ENCODE measurements around the gene DTHD1. TPM values are rescaled to one million over a fixed set of nuclear protein-coding genes. Genes with fewer than 3 reads are reported as not detected.

The DTHD1 gene
- total and polyA plus RNA-seq, 12 donors, result 0.03 to 0.61 (median 0.08) TPM; not detected in 7

DNA sequence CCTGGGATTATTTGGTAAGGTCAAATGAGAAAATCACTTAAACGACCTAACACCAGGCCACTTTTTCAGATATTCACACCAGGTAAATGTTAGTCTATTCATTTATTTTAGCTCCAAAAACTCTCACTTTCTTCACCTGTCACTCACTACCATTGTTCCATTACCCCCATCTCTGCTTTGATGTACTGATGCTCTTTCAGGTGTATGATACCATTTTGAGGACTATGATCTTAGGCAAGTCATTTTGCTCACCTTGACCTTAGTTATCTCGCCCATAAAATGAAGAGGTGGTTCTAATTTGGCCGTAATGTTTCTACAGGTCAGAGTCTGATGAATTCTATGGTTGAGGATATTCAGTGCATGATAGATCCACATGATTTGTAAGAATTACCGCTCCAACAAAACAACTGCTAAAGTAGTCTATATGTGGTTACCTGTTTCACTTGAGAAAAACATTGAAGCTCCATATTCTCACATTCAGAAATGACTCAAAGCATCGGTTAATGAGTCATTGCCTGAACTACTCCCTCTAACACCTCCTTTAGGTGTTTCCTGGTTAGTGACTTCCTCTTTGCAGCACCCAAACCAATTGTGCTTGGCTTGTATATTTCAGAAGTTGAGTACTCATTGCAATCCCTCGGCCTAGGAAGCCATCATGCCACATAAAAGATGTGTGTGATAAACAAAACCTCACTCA, 4.5 kb downstream of the DTHD1 start:
- intact Hi-C loops (cut with DNase I), result no loop called here
- no peaks in the 10 kb centered on the region for H3K36me3 ChIP-seq (replicated peaks in 1 of 2)
- TF ChIP-seq, protein P1, sequence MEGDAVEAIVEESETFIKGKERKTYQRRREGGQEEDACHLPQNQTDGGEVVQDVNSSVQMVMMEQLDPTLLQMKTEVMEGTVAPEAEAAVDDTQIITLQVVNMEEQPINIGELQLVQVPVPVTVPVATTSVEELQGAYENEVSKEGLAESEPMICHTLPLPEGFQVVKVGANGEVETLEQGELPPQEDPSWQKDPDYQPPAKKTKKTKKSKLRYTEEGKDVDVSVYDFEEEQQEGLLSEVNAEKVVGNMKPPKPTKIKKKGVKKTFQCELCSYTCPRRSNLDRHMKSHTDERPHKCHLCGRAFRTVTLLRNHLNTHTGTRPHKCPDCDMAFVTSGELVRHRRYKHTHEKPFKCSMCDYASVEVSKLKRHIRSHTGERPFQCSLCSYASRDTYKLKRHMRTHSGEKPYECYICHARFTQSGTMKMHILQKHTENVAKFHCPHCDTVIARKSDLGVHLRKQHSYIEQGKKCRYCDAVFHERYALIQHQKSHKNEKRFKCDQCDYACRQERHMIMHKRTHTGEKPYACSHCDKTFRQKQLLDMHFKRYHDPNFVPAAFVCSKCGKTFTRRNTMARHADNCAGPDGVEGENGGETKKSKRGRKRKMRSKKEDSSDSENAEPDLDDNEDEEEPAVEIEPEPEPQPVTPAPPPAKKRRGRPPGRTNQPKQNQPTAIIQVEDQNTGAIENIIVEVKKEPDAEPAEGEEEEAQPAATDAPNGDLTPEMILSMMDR (IDR thresholded peaks at IDR 0.05), result no peak
- TF ChIP-seq POLR2A (IDR thresholded peaks at IDR 0.05), result no peak
- no peak overlapping the region for H3K27ac ChIP-seq
- DNase-seq, result no peak
- H3K4me3 ChIP-seq, result no peak overlapping the region
- peaks cover 0 to 2% (median 0%) of the 10 kb centered on the region in 3 donors for H3K9me3 ChIP-seq (replicated peaks in 1 of 3)
- H3K27me3 ChIP-seq, result no peaks in the 10 kb centered on the region
- H3K4me1 ChIP-seq (replicated peaks in 1 of 2), result no peaks in the 10 kb centered on the region
- 71 to 80% (median 73%) methylated on average over 6 of the region's 6 CpGs for WGBS, 4 donors

DNA sequence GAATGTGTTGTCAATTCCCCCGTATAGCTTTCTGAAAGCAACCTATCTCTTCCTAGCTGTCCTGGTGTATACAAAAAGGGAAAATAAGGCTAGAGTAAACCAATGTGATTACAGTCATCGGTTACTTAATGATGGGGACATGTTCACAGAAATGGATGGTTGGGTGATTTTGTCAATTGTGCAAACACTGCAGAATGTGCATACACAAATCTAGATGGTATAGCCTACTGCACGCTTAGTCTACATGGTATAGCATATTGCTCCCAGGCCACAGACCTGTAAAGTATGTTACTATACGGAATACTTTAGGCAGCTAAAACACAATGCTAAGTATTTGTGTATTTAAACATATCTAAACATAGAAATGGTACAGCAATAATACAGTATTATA, 5.1 kb downstream of the DTHD1 start:
- H3K36me3 ChIP-seq (replicated peaks in 1 of 2), result no peaks in the 10 kb centered on the region
- DNase-seq, result no peak
- H3K4me1 ChIP-seq (replicated peaks in 1 of 2), result no peaks in the 10 kb centered on the region
- WGBS, 4 donors, result 72 to 88% (median 82%) methylated on average over 4 of the region's 4 CpGs
- TF ChIP-seq, protein P1 (IDR thresholded peaks at IDR 0.05), result no peak
- no peak for TF ChIP-seq POLR2A (IDR thresholded peaks at IDR 0.05)
- H3K4me3 ChIP-seq, result no peak overlapping the region
- intact Hi-C loops (cut with DNase I), result no loop called here
- H3K27ac ChIP-seq, result no peak overlapping the region
- peaks cover 0 to 2% (median 0%) of the 10 kb centered on the region in 3 donors for H3K9me3 ChIP-seq (replicated peaks in 1 of 3)
- H3K27me3 ChIP-seq, result no peaks in the 10 kb centered on the region

DNA sequence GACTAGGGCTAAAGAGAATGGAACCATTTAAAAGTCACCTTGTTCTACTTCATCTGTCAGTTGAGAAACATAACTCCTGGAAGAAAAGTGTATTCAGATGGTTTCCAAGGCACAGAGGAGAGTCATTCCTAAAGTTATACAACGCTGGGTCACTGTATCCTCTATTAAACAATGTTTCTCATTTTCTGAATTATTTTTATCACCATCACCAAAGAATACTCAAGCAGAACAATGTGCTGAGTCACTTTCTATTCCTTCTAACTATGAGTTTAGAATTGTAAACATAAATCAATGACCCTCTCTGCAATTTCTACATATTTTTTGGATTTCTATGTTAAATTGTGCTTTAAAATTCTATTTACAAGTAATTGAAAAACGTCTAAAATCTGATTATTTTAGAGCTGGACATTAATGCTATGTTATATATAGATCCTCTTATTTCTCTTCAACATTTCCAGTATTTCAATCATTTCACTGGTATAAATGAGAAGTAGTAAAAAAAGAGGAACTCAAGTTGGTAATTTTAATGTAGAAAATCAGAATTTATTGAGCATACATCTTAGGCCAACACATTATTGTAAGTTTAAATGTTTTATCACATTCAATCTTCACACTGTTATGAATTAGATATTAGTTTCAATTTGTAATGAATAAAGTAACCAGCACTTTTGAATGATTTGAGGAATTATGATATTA, 7.5 kb downstream of the DTHD1 start:
- 29 to 42% (median 39%) methylated on average over 2 of the region's 2 CpGs for WGBS, 4 donors
- Histone ChIP-seq H3K36me3 (replicated peaks in 1 of 2) (no peaks in the 10 kb centered on the region), H3K4me1 (replicated peaks in 1 of 2) (no peaks in the 10 kb centered on the region), H3K27me3 (no peaks in the 10 kb centered on the region), H3K4me3 (no peak overlapping the region), H3K27ac (no peak overlapping the region), H3K9me3 (replicated peaks in 1 of 3) (peaks cover 0 to 2% (median 0%) of the 10 kb centered on the region in 3 donors)
- intact Hi-C loops (cut with DNase I), result no loop called here
- no peak for TF ChIP-seq POLR2A (IDR thresholded peaks at IDR 0.05)
- TF ChIP-seq, protein P1 (IDR thresholded peaks at IDR 0.05), result no peak
- no peak for DNase-seq

DNA sequence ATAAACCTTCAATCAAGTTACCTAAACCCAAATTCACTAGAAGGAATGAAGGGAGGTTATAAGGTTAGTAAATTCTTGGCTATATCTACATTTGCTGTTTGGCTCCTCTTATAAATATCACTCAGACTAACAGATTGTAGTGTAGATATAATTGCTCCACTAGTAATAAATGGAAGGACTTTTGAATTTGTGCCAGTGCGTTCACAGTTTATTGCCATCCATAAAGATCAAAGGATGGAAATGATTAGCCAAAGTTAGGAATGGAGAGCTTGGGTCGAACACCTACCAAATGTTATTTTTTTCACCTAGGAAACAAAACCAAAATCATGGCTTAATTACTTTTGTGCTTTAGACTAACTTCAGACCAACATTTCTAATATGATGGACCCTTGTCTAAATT, 9.2 kb downstream of the DTHD1 start:
- Histone ChIP-seq H3K36me3 (replicated peaks in 1 of 2) (no peaks in the 10 kb centered on the region), H3K27ac (no peak overlapping the region), H3K4me1 (replicated peaks in 1 of 2) (no peaks in the 10 kb centered on the region), H3K27me3 (no peaks in the 10 kb centered on the region), H3K9me3 (replicated peaks in 1 of 3) (peaks cover 0 to 2% (median 0%) of the 10 kb centered on the region in 3 donors), H3K4me3 (no peak overlapping the region)
- intact Hi-C loops (cut with DNase I), result no loop called here
- no peak for DNase-seq
- WGBS, 4 donors, result 74 to 85% (median 81%) methylated on average over 2 of the region's 2 CpGs
- no peak for TF ChIP-seq POLR2A (IDR thresholded peaks at IDR 0.05)
- TF ChIP-seq, protein P1 (IDR thresholded peaks at IDR 0.05), result no peak
